Activated CD4-positive, alpha-beta T cell treated with anti-CD3 and anti-CD28 coated beads, Interleukin-2, Interleukin-6, amounts not matched to agents 100 ng/mL and 50 ng/mL, durations not matched to agents 16 hours and 8 hours (primary cell): ENCODE results near the gene BCKDHB.
"Not testable (repeated sequence)": the region's sequence is repeated elsewhere in the genome, so short reads cannot be mapped to it uniquely, and the experiment has no call there.

Experiments
- DNase-seq: peaks from one replicate; pipeline ENCODE4 v3.0.0-alpha.2; 2020

Gene BCKDHB

DNA sequence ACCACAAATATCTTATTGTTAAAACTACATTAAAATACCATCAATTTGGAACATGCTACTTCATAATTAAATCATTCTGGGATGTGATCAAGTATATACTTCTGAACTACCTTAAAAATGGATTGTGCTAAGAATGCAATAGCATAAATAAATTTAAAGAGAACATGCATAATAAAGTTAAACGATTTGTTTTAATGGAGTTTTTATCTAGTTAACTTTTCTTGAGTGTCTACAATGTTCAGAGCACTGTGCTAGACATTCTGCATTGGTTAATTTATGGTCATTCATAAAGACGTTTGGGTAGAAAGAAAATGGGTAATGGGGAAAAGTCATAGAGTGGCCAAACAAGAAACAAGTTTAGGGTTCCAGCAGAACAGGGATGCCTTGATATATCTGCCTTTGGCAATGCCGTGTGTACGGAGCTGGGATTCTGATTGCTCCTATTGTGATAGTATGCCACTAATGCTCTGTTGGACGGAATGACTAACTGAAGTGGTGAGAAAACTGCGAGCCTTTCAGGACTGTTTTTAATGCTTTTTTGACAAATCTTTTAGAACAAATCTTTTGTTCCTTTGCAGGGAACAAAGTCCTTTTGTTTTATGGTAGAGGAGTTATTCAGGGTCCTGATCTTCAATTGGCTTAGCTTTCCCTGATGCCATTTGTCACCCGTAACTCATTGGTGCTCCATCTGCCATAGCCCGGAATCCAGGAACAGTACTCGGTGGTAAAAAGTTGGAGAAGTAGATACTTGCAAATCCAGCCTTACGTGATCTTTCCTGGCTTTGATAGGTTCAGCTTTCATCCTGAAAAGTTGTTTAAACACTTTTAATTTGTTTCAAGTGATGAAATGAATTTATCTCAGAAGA, 162.6 kb downstream of the BCKDHB start:
- no peak for DNase-seq

DNA sequence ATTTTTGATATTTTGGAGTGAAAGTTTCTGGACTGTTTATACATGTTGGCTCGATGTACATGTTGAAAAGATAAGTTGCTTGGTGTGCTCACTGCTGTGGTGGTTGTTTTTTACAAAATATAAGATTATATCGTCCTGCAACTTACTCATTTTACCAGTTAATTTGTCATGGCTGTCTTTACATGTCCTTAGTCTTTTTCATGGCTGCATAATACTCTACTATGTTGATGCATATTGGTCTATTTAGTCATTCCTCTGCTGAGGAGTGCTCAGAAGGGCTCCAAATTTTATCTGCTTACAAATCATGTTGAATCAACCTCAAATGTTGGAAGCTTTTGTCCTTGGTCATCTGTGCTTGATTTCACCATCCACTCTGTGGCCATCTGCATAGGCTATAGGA, 164.6 kb downstream of the BCKDHB start:
- DNase-seq = no peak

DNA sequence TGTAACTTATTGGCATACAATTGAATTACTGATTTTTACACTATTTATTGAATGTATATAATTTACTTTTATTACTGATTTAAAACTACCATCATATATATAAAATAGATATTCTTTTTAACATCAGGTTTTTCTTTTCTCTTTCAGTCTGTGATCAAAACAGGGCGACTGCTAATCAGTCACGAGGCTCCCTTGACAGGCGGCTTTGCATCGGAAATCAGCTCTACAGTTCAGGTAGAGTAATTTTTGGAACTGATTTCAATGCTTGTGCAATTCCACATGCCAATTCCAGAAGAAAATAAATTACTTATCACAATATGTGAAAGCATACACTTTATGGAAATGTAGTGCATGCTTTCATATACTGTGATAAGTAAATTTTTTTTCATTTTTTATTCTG, 166.5 kb downstream of the BCKDHB start:
- DNase-seq = no peak

DNA sequence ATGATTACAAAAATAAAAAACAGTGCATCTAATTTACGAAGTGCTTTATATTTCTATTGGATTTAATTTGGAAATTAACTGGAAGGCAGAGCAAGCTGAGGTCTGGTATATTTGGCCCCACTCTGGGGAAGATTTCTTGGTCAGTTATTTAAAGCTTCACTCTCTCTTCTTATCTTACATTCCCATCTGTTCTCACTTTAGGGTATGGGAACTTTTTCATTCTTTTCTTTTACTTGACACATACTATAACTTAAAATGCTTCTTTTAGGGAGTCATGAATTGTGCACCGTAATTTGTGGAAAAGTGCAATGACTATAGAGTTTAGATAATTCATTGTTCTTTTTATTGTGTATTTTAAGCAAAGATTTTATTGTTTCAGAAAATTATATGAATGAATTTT, 170.4 kb downstream of the BCKDHB start:
- no peak for DNase-seq

DNA sequence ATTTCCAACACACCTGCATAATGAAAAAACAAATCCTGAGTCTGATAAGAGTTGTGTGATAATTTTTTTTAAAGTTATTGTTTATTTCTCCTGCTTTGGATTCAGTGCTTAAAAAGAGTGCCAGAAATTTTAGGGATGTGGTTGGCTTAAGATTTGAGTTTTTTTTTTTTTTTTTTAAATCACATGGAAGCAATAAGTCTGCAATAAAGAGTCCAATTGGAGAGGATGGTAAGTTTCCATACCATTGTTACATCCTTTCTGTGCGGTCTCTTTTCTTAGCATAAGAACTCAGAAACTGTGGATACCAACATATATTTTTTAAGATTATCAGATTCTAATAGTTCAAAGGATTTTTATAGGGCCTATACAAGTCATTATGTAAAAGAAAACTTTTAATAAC, 171.0 kb downstream of the BCKDHB start:
- DNase-seq = no peak

DNA sequence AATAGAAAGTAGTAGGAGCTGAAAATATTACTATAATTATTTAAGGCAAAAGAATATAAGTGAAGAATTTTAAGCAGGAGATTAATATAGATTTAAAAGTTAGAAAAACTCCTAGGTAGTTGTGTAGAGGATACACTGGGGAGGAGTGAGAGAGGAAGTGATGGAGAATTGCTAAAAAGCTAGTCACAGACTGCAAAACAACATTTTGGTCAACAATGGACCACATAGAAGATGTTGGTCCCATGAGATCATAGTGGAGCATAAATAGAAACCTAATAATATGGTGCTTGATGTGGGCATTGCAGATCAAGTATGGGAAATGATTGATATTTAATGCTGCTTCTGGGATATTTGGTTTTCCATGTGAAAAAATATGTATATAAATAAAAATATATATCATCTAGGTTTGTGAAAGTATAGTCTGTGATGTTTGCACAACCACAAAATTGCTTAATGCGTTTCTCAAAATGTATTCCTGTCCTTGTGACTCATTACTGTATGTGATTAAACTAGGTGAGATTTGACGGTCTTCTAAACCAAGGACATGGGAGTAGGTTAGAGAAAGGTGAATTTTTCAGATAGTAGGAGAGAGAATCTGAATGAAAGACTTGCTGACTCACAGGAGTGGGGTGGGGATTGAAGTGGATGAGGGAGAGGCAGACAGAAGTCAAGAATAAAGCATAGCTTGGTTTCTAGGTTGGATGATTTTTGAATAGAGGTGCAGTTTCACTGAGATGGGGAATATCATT, 174.0 kb downstream of the BCKDHB start:
- peak; percentile 30 for DNase-seq

DNA sequence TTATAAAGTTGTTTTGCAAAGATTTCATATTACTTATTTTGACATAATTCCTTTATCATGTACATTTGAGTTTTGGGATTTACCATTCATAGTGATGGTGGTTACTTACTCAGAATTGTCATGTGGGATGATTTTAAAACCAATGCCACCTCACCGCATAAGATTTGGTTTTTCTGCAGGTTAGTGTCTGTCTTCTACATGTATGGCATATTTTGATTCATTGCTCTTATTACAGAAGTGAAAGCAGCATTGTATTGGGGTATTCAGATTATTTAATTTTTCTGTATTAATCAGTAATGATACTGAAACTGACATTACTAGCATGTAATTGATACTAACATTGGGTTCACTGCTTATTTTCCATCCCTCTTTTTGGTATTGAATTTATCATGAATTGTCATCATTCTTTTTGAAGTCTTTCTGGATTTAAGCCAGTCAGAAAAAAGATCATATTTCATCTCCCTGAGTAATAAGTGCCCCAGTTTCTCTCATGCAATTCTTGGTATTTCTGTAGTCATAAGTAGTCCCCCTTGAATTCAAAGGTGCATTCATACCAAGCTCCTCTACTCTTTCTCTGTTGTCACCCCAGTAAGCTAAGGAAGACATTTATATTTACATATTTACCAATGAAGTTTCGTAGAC, 176.6 kb downstream of the BCKDHB start:
- peak; percentile 6 for DNase-seq

GRCh38 chr6:80287112-80287511, 180.6 kb downstream of the BCKDHB start:
- DNase-seq = no peak

DNA sequence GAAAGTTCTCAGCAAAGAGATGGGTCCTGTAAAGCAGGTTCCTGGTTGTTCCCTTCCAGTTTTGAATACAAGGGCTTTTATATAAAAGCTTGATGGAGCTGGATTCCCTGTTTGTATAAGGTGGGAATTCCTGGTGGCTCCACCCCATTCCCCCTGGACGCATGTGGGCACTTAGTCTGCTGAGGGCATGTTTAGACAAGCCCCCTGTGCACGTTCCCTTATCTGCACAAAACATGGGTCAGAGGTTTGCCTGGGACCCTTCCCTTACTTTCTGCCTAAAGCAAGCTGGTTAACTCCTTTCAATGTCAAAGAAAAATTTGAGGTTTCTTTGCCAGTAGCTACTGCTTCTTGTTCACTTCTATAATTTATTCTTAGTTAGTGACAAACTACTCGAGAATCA, 181.1 kb downstream of the BCKDHB start:
- DNase-seq = no peak

- DNase-seq = no peak
Measured at GRCh38 chr6:80289727-80290126, 183.3 kb downstream of the BCKDHB start.

GRCh38 chr6:80294531-80294930, 188.1 kb downstream of the BCKDHB start:
- not testable (repeated sequence) for DNase-seq

DNA sequence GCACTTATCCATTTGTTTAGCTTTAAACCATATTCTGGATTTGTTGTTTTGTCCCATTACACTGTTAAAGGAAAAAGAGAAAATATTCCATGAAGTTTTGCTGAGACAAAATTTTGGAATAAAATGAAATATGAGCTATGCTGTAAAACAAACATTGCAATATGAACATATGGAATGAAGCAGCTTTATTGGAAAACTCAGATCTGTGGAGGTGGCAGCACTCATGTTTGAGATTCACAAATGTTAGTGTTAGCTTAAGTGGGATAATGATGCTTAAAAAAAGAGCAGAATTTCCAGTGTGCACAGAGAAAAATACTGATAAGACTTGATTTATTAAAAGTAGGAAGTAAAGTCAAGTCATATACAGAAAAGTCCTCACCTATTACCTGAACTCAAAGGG, 196.2 kb downstream of the BCKDHB start:
- DNase-seq = no peak

DNA sequence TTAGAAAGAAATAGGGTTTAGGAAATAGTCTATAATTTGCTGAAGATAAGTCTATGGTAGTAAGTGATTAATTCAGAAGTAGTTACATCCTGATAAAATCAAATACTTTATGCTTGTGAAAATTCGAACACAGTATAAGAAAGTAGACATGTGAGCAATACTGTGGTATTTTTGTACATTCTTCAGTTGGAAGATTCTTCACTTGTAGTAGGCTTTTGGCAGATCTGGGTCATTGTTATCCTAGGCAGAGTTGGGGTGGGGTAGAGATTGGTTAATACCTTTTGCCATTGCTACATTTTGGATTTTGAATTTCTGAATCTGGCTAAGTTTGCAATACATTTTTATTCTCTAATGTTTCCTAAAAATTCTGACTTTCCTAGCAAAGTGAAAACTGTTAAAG, 197.5 kb downstream of the BCKDHB start:
- no peak for DNase-seq

GRCh38 chr6:80314531-80314930, 208.1 kb downstream of the BCKDHB start:
- DNase-seq = no peak

DNA sequence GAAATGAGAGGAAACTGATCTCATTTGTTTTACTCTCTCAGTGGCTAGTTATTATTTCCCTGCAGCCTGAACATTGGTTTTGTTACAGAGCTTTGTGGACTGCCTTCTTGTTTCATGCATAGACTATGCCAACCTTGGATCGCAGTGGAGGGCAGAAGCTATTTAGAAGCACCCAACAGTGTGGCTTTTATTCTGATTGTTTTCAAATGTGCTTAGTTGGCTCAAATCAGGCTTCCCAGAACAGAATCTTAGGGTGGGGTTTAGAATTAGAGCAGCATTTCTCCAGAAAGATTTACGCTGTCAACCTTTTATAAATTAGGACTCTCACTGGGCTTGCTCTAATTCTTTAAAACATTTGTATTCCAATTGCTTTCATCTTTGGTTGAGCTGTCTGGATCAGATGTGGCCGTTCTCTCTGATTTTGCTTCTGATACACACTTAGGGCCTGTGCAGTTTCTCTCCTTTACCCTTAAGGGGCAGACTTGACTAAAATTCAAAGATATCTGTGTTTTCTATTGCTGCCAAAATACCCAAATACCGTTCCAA, 210.3 kb downstream of the BCKDHB start:
- DNase-seq = no peak

GRCh38 chr6:80319196-80319595, 212.7 kb downstream of the BCKDHB start:
- no peak for DNase-seq

- no peak for DNase-seq
Measured at GRCh38 chr6:80321011-80321410, 214.5 kb downstream of the BCKDHB start.

GRCh38 chr6:80325742-80326141, 219.3 kb downstream of the BCKDHB start:
- no peak for DNase-seq

- DNase-seq = no peak
Measured at GRCh38 chr6:80328652-80329051, 222.2 kb downstream of the BCKDHB start.

GRCh38 chr6:80329496-80329895, 223.0 kb downstream of the BCKDHB start:
- DNase-seq = no peak

- DNase-seq = no peak
Measured at GRCh38 chr6:80330961-80331360, 224.5 kb downstream of the BCKDHB start.

DNA sequence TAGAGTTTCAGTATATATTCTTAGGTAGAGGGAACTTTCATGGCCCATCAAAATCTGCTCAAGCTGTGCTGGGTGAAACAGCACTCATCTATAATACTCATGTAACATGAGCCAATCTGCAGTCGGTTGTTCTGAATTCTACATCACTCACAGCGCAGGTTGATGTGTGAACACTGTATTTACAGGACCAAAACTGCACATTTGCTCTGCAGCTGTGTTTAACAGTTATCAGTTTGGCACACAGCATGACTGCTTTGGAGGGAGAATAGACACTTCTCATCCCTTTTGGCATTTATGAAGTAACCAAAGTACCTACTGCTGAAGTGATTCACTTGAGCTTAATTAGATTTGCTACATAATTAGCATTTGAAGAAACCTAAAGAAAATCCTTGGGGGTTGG, 225.1 kb downstream of the BCKDHB start:
- no peak for DNase-seq

DNA sequence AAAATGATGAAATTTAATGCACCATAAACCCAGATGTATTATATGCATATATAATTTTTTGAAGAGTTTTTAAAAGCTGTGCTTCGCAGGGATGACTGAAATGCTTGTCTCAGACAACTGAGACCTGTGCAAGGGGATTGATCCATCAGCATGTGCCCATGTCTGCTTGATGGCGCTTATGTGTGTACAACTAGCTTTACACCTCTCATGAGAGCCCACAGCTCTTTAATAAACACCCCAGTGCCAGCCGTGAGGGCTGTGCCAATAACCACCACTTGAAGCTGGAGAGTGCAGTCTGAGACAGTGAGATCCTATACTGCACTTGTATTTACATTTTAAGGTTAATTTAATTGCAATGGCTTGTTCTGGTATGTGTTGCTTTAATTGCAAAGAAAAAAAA, 225.5 kb downstream of the BCKDHB start:
- DNase-seq = no peak

DNA sequence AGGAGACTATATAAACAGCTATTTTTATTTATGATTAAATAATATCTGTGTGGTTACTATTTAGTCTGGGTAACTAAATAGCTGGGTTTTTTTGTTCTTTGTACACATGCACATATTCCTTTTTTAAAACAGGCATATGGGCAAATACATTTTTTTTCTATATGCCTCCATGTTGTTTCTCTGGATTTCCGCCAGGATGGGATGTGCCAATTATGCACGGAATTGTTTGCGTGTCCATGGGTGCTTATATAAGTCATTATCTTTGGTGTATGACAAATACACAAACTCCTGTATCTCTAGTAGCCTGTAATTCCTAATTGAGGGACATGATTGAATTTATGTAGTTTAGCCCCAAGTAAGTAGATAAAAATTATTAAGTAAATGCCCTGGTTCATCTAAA, 226.9 kb downstream of the BCKDHB start:
- DNase-seq = no peak
